H1 (cell line): Measurements from ENCODE around the gene ERI2. TPM values are rescaled to one million over a fixed set of nuclear protein-coding genes. Genes with fewer than 3 reads are reported as not detected.

Experiments
- CTCF ChIA-PET: fragments of 300-600 bp; sonication (Branson Sonifier 250); formaldehyde crosslinking; loops from one replicate; lab custom pipeline; 2021; ENCODE audit not compliant: partially characterized antibody; lab: Charles Lee
- POLR2A ChIA-PET: fragments of 300-600 bp; sonication (Branson Sonifier 250); formaldehyde crosslinking; loops from one replicate; lab custom pipeline; 2021; ENCODE audit warnings: inconsistent platforms; ENCODE audit not compliant: partially characterized antibody; lab: Charles Lee
- DNase-seq, 2 experiments: peaks; one replicate each; pipeline versions ENCODE4 v3.0.0 to v3.0.0-alpha.2; 2010 to 2022; ENCODE audit warnings: low spot score in 2 of 2, low read depth in 1 of 2, mixed read lengths in 1 of 2
- FAIRE-seq: peaks from 2 replicates; lab custom pipeline; 2011; peaks lifted over from hg19 to GRCh38; lab: Jason Lieb, UNC
- H2AFZ ChIP-seq: 2 replicates; pipeline ENCODE4 v1.8.1; 2012; ENCODE audit warnings: low read length, inconsistent platforms
- H2AK5ac ChIP-seq: 2 replicates; pipeline ENCODE4 v1.6.1; 2013; ENCODE audit warnings: low read depth, low read length
- H2BK120ac ChIP-seq: replicated peaks from 2 replicates; pipeline ENCODE3; 2013; ENCODE audit warnings: low read depth, low read length, inconsistent platforms
- H2BK12ac ChIP-seq: 2 replicates; pipeline ENCODE4 v1.6.1; 2013; ENCODE audit warnings: low read depth, low read length
- H2BK15ac ChIP-seq: 2 replicates; pipeline ENCODE4 v1.6.1; 2013; ENCODE audit warnings: low read length
- H2BK20ac ChIP-seq: 2 replicates; pipeline ENCODE4 v1.6.1; 2013; ENCODE audit warnings: low read length
- H2BK5ac ChIP-seq: 2 replicates; pipeline ENCODE4 v1.6.1; 2013; ENCODE audit warnings: low read depth, low read length
- H3K14ac ChIP-seq: 2 replicates; pipeline ENCODE4 v1.6.1; 2013; ENCODE audit warnings: inconsistent platforms; ENCODE audit not compliant: insufficient read length
- H3K18ac ChIP-seq: 2 replicates; pipeline ENCODE4 v1.6.1; 2013; ENCODE audit warnings: low read length; ENCODE audit errors: extremely low read depth
- H3K23ac ChIP-seq: 2 replicates; pipeline ENCODE4 v1.6.1; 2013; ENCODE audit warnings: inconsistent platforms; ENCODE audit not compliant: insufficient read length
- H3K23me2 ChIP-seq: 2 replicates; pipeline ENCODE4 v1.6.1; 2013; ENCODE audit warnings: low read depth, low read length
- H3K27ac ChIP-seq: 2 replicates; pipeline ENCODE4 v1.6.1; 2011; ENCODE audit warnings: low read depth, low read length, inconsistent platforms
- H3K27me3 ChIP-seq, 4 experiments: replicated peaks in 1 of 4; 1 replicate in 1 of 4; 2 replicates in 3 of 4; pipeline versions ENCODE4 v1.6.1 to v1.8.1; 2011 to 2013; ENCODE audit warnings: low read length in 3 of 4, mild to moderate bottlenecking in 3 of 4, inconsistent platforms in 2 of 4, mixed read lengths in 2 of 4, moderate library complexity in 1 of 4; ENCODE audit not compliant: control insufficient read depth in 3 of 4, insufficient read depth in 3 of 4; ENCODE audit errors: extremely low read depth in 1 of 4
- H3K36me3 ChIP-seq, 4 experiments: 2 replicates each; pipeline versions ENCODE4 v1.6.1 to v1.8.1; 2011 to 2013; ENCODE audit warnings: mild to moderate bottlenecking in 4 of 4, low read length in 3 of 4, moderate library complexity in 2 of 4, control low read depth in 1 of 4, inconsistent platforms in 1 of 4; ENCODE audit not compliant: insufficient read depth in 4 of 4, control insufficient read depth in 2 of 4
- H3K4ac ChIP-seq: replicated peaks from 2 replicates; pipeline ENCODE3; 2013; ENCODE audit warnings: low read length, low read depth, mixed read lengths, inconsistent platforms; ENCODE audit not compliant: insufficient read length
- H3K4me1 ChIP-seq, 4 experiments: replicated peaks in 1 of 4; 1 replicate in 1 of 4; 2 replicates in 3 of 4; pipeline versions ENCODE4 v1.6.1 to v1.8.1; 2011 to 2013; ENCODE audit warnings: low read length in 3 of 4, inconsistent platforms in 2 of 4, mixed read lengths in 1 of 4; ENCODE audit not compliant: insufficient read depth in 4 of 4, control insufficient read depth in 3 of 4
- H3K4me2 ChIP-seq, 2 experiments: 2 replicates each; pipeline versions ENCODE4 v1.6.1 to v1.8.1; 2011 to 2013; ENCODE audit warnings: low read depth in 2 of 2, low read length in 2 of 2, control low read depth in 1 of 2, inconsistent platforms in 1 of 2, mild to moderate bottlenecking in 1 of 2; ENCODE audit not compliant: insufficient read depth in 1 of 2
- H3K4me3 ChIP-seq, 4 experiments: fragments of 200-600, 300-600 bp in 1 of 4; sonication (generic), shearing (Covaris generic), sonication (Bioruptor Twin) in 1 of 4; 2 replicates each; pipeline versions ENCODE4 v1.5.1 to v1.8.1; 2011 to 2016; ENCODE audit warnings: low read length in 4 of 4, low read depth in 3 of 4, control low read depth in 2 of 4, inconsistent platforms in 2 of 4, mild to moderate bottlenecking in 2 of 4, mixed read lengths in 1 of 4, moderate library complexity in 1 of 4; ENCODE audit not compliant: insufficient read depth in 2 of 4; ENCODE audit errors: extremely low read depth in 1 of 4
- H3K56ac ChIP-seq: replicated peaks from 2 replicates; pipeline ENCODE3; 2013; ENCODE audit warnings: low read depth, mild to moderate bottlenecking, mixed read lengths, low read length, inconsistent platforms; ENCODE audit not compliant: insufficient read length
- H3K79me1 ChIP-seq: 2 replicates; pipeline ENCODE4 v1.6.1; 2013; ENCODE audit warnings: low read depth, low read length, control low read depth
- H3K79me2 ChIP-seq, 2 experiments: 2 replicates each; pipeline versions ENCODE4 v1.6.1 to v1.8.1; 2012 to 2013; ENCODE audit warnings: low read length in 2 of 2, mild to moderate bottlenecking in 2 of 2, inconsistent platforms in 1 of 2; ENCODE audit not compliant: insufficient read depth in 2 of 2, control insufficient read depth in 1 of 2
- H3K9ac ChIP-seq, 4 experiments: replicated peaks in 1 of 4; 1 replicate in 1 of 4; 2 replicates in 3 of 4; pipeline versions ENCODE4 v1.6.1 to v1.8.1; 2011 to 2013; ENCODE audit warnings: low read depth in 3 of 4, low read length in 3 of 4, control low read depth in 2 of 4, mild to moderate bottlenecking in 2 of 4, moderate library complexity in 2 of 4, inconsistent platforms in 1 of 4; ENCODE audit errors: extremely low read depth in 1 of 4
- H3K9me3 ChIP-seq, 2 experiments: 2 replicates each; pipeline versions ENCODE4 v1.6.1 to v1.8.1; 2012 to 2013; ENCODE audit warnings: mild to moderate bottlenecking in 2 of 2, moderate library complexity in 2 of 2, control low read depth in 1 of 2, inconsistent platforms in 1 of 2, low read depth in 1 of 2, low read length in 1 of 2, mixed read lengths in 1 of 2; ENCODE audit not compliant: insufficient read depth in 2 of 2
- H4K20me1 ChIP-seq, 2 experiments: replicated peaks in 1 of 2; 2 replicates each; pipeline versions ENCODE3 to v1.8.1; 2011 to 2013; ENCODE audit warnings: inconsistent platforms in 2 of 2, low read length in 2 of 2, mild to moderate bottlenecking in 1 of 2; ENCODE audit not compliant: insufficient read depth in 2 of 2, control insufficient read depth in 1 of 2
- H4K5ac ChIP-seq: 2 replicates; pipeline ENCODE4 v1.6.1; 2013; ENCODE audit warnings: low read length, low read depth, mixed read lengths, inconsistent platforms; ENCODE audit not compliant: insufficient read length
- H4K8ac ChIP-seq: 2 replicates; pipeline ENCODE4 v1.8.0; 2013; ENCODE audit warnings: mild to moderate bottlenecking, moderate library complexity, low read length, inconsistent platforms; ENCODE audit not compliant: insufficient read depth; ENCODE audit errors: extremely low read depth
- H4K91ac ChIP-seq: replicated peaks from 2 replicates; pipeline ENCODE3; 2013; ENCODE audit warnings: low read length, mixed read lengths, inconsistent platforms; ENCODE audit not compliant: insufficient read length
- ASH2L ChIP-seq: fragments of 200-600, 300-600 bp; sonication (generic); IDR thresholded peaks from one replicate; pipeline ENCODE4 v1.7.1; 2017; ENCODE audit warnings: low read length
- CBX8 ChIP-seq: fragments of 300-800, 300-1000 bp; sonication (generic); IDR thresholded peaks from 2 replicates; pipeline ENCODE4 v1.7.1; 2016; ENCODE audit warnings: low read depth, low read length, borderline replicate concordance
- CHD1 ChIP-seq: IDR thresholded peaks from 2 replicates; pipeline ENCODE4 v1.6.1; 2012; ENCODE audit warnings: low read depth, low read length, improper control_type of control experiment
- CTBP2 ChIP-seq: IDR thresholded peaks from 2 replicates; pipeline ENCODE4 v1.7.0; 2011; ENCODE audit warnings: borderline replicate concordance, mild to moderate bottlenecking, moderate library complexity, mixed read lengths, low read length; ENCODE audit not compliant: insufficient read depth, insufficient read length
- EGR1 ChIP-seq: IDR thresholded peaks from 2 replicates; pipeline ENCODE4 v1.6.1; 2011; ENCODE audit warnings: low read depth, low read length, borderline replicate concordance
- GABPA ChIP-seq: IDR thresholded peaks from 2 replicates; pipeline ENCODE4 v1.6.1; 2011; ENCODE audit warnings: mild to moderate bottlenecking, low read length, moderate library complexity, borderline replicate concordance; ENCODE audit not compliant: insufficient read depth
- POLR2AphosphoS5 ChIP-seq: IDR thresholded peaks from 2 replicates; pipeline ENCODE4 v1.6.1; 2011; ENCODE audit warnings: low read depth, low read length
- POU5F1 ChIP-seq: IDR thresholded peaks from 2 replicates; pipeline ENCODE4 v1.6.1; 2011; ENCODE audit warnings: low read depth, mild to moderate bottlenecking, low read length, moderate library complexity
- SRF ChIP-seq: IDR thresholded peaks from 2 replicates; pipeline ENCODE4 v1.6.1; 2011; ENCODE audit warnings: mild to moderate bottlenecking, low read depth, low read length, moderate library complexity
- WGBS, 2 experiments: shearing (Covaris generic) in 1 of 2; methylation state at CpG; one replicate each; pipeline versions ENCODE4 v1.1.6 to v1.1.7; 2013 to 2015; ENCODE audit warnings: low lambda C conversion rate in 2 of 2, mixed read lengths in 2 of 2, inconsistent platforms in 1 of 2, low coverage in 1 of 2, missing lambda C conversion rate in 1 of 2; ENCODE audit not compliant: insufficient replicate concordance in 2 of 2, insufficient coverage in 1 of 2, insufficient read length in 1 of 2; ENCODE audit errors: extremely low coverage in 1 of 2, missing lambda C conversion rate in 1 of 2; 5-methylcytosine and 5-hydroxymethylcytosine counted together
- polyA plus RNA-seq, 7 experiments: library from polyadenylated mRNA; depleted of rRNA in 3 of 7; stranded (reverse) in 5 of 7; unstranded in 2 of 7; fragments of >200 nt in 5 of 7; fragments of 200-250 nt in 2 of 7; gene quantifications; 1 replicate in 5 of 7; 2 replicates in 1 of 7; 4 replicates in 1 of 7; pipeline versions ENCODE4 v1.2.1 to v1.2.3, GENCODE V29; 2011 to 2013; ENCODE audit warnings: missing spikeins in 2 of 7, mixed read lengths in 2 of 7
- total RNA-seq: library from RNA; stranded (reverse); fragmentation: NEBNext Ultra II Directional; extraction: Animal tissue kit (Norgen Biotek cat#: 25700); gene quantifications from 2 replicates; pipeline ENCODE4 v1.2.1, GENCODE V29; 2021
- TF ChIP-seq, protein P1 (sequence below): IDR thresholded peaks from 2 replicates; pipeline ENCODE4 v1.6.1; 2011; ENCODE audit warnings: low read length, improper control_type of control experiment
- TF ChIP-seq, protein P2 (sequence below), 3 experiments: IDR thresholded peaks; 1 replicate in 2 of 3; 2 replicates in 1 of 3; pipeline versions ENCODE4 v1.5.1 to v1.6.1; 2011; ENCODE audit warnings: low read length in 3 of 3, mild to moderate bottlenecking in 3 of 3, inconsistent platforms in 2 of 3, low read depth in 1 of 3, moderate library complexity in 1 of 3; ENCODE audit not compliant: insufficient read depth in 1 of 3; ENCODE audit errors: control extremely low read depth in 1 of 3

Gene ERI2
- total and polyA plus RNA-seq, 2 of the 8 experiments (the other 6 are each of a cell fraction or from before 2014, with no cell fraction given): 11.0 to 12.6 TPM

- Histone ChIP-seq H3K79me1 (no peaks in the 10 kb centered on the region), H2BK12ac (no peak overlapping the region), H3K4me2 (no peak overlapping the region), H3K18ac (no peak overlapping the region), H3K9ac (no peak overlapping the region), H3K56ac (no peak overlapping the region), H4K5ac (no peak overlapping the region), H3K79me2 (no peaks in the 10 kb centered on the region), H2BK20ac (no peak overlapping the region), H2BK5ac (no peak overlapping the region), H3K36me3 (no peaks in the 10 kb centered on the region), H3K27ac (no peak overlapping the region), H3K23ac (no peak overlapping the region), H4K8ac (no peak overlapping the region), H2AFZ (no peak overlapping the region), H3K14ac (no peak overlapping the region), H2AK5ac (no peak overlapping the region), H2BK15ac (no peak overlapping the region), H3K4ac (no peak overlapping the region), H2BK120ac (no peak overlapping the region), H4K91ac (no peak overlapping the region), H3K4me3 (no peak overlapping the region), H3K9me3 (no peaks in the 10 kb centered on the region; a peak in 1 of 4 replicates), H3K23me2 (no peaks in the 10 kb centered on the region), H4K20me1 (no peaks in the 10 kb centered on the region), H3K4me1 (no peaks in the 10 kb centered on the region; a peak in 1 of 7 replicates), H3K27me3 (no peaks in the 10 kb centered on the region; a peak in 1 of 7 replicates)
- no peak for DNase-seq
- CTCF ChIA-PET: interaction anchor here (0.6 to 1.8 kb wide), 2 partner anchors 8 to 283 kb away, joined by 3 to 12 read pairs; no protein-coding TSS in a partner anchor
- WGBS, 2 experiments: 92% methylated on average over 2 of the region's 2 CpGs; no CpG with 5 or more reads in 1 of the 2 experiments
- FAIRE-seq: no peak
- POLR2A ChIA-PET: interaction anchor here (1.9 kb wide), 1 partner anchor 9 kb away, joined by 6 read pairs; no protein-coding TSS in a partner anchor
- TF ChIP-seq, protein P1, sequence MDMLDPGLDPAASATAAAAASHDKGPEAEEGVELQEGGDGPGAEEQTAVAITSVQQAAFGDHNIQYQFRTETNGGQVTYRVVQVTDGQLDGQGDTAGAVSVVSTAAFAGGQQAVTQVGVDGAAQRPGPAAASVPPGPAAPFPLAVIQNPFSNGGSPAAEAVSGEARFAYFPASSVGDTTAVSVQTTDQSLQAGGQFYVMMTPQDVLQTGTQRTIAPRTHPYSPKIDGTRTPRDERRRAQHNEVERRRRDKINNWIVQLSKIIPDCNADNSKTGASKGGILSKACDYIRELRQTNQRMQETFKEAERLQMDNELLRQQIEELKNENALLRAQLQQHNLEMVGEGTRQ: no peak
- TF ChIP-seq ASH2L (no peak), CBX8 (no peak), SRF (no peak), CHD1 (no peak), POLR2AphosphoS5 (no peak), GABPA (no peak), EGR1 (no peak), CTBP2 (no peak), POU5F1 (no peak)
- TF ChIP-seq, protein P2, sequence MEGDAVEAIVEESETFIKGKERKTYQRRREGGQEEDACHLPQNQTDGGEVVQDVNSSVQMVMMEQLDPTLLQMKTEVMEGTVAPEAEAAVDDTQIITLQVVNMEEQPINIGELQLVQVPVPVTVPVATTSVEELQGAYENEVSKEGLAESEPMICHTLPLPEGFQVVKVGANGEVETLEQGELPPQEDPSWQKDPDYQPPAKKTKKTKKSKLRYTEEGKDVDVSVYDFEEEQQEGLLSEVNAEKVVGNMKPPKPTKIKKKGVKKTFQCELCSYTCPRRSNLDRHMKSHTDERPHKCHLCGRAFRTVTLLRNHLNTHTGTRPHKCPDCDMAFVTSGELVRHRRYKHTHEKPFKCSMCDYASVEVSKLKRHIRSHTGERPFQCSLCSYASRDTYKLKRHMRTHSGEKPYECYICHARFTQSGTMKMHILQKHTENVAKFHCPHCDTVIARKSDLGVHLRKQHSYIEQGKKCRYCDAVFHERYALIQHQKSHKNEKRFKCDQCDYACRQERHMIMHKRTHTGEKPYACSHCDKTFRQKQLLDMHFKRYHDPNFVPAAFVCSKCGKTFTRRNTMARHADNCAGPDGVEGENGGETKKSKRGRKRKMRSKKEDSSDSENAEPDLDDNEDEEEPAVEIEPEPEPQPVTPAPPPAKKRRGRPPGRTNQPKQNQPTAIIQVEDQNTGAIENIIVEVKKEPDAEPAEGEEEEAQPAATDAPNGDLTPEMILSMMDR (IDR thresholded peaks at IDR 0.05; ENCODE audit: control extremely low read depth in 1 of 3, insufficient read depth in 1 of 3, low read depth in 1 of 3, low read length in 3 of 3): no peak
Observed at GRCh38 chr16:20765732-20766131, 40.5 kb downstream of the ERI2 start.
